ENCODE data around the gene SBF2. TPM values are rescaled to one million over a fixed set of nuclear protein-coding genes. Genes with fewer than 3 reads are reported as not detected.
A peak's percentile ranks its signal among the peaks of the same experiment; 100 is the strongest.
"Not testable (repeated sequence)": the region's sequence is repeated elsewhere in the genome, so short reads cannot be mapped to it uniquely, and the experiment has no call there.

SBF2 gene
- polyA plus RNA-seq, 1 donor from 2014 or later, result 2.6 TPM

GRCh38 chr11:10091314-10092045 is 202.5 kb downstream of the SBF2 start:
- peaks cover 0 to 2% (median 0%) of the 10 kb centered on the region in 3 donors for H3K4me1 Mint-ChIP-seq
- H3K9me3 Mint-ChIP-seq, result no peaks in the 10 kb centered on the region
- peaks cover 5% of the 10 kb centered on the region for H3K27me3 Mint-ChIP-seq
- no peak overlapping the region for H3K4me3 Mint-ChIP-seq
- peaks cover 2% of the 10 kb centered on the region for H3K36me3 Mint-ChIP-seq
- no peak overlapping the region for H3K27ac Mint-ChIP-seq

- not testable (repeated sequence) for H3K4me1 Mint-ChIP-seq, H3K27me3 Mint-ChIP-seq, H3K36me3 Mint-ChIP-seq, H3K4me3 Mint-ChIP-seq, H3K27ac Mint-ChIP-seq
- peaks cover 2 to 11% (median 8%) of the 10 kb centered on the region in 3 donors for H3K9me3 Mint-ChIP-seq
Measured at GRCh38 chr11:10087923-10088225, 206.1 kb downstream of the SBF2 start.

- no peak overlapping the region for H3K27ac Mint-ChIP-seq
- H3K4me3 Mint-ChIP-seq, result no peak overlapping the region
- peaks cover 5% of the 10 kb centered on the region for H3K27me3 Mint-ChIP-seq
- H3K4me1 Mint-ChIP-seq, result peaks cover 0 to 4% (median 0%) of the 10 kb centered on the region in 3 donors
- no peaks in the 10 kb centered on the region for H3K36me3 Mint-ChIP-seq
- peaks cover 2 to 16% (median 8%) of the 10 kb centered on the region in 3 donors for H3K9me3 Mint-ChIP-seq
Measured at GRCh38 chr11:10087186-10087922, 206.7 kb downstream of the SBF2 start.

- H3K9me3 Mint-ChIP-seq, result peaks cover 2 to 45% (median 24%) of the 10 kb centered on the region in 3 donors
- H3K27me3 Mint-ChIP-seq, result peaks cover 5% of the 10 kb centered on the region
- H3K4me3 Mint-ChIP-seq, result no peak overlapping the region
- H3K4me1 Mint-ChIP-seq, result peaks cover 0 to 4% (median 0%) of the 10 kb centered on the region in 3 donors
- H3K36me3 Mint-ChIP-seq, result peaks cover 5% of the 10 kb centered on the region
- H3K27ac Mint-ChIP-seq, result no peak overlapping the region
Measured at GRCh38 chr11:10080138-10080537, 213.9 kb downstream of the SBF2 start.

GRCh38 chr11:10076458-10077141 is 217.4 kb downstream of the SBF2 start:
- H3K27me3 Mint-ChIP-seq, result peaks cover 1% of the 10 kb centered on the region
- H3K9me3 Mint-ChIP-seq, result peaks cover 0 to 23% (median 16%) of the 10 kb centered on the region in 3 donors
- peaks cover 7% of the 10 kb centered on the region for H3K36me3 Mint-ChIP-seq
- H3K4me1 Mint-ChIP-seq, result peaks cover 0 to 2% (median 0%) of the 10 kb centered on the region in 3 donors
- H3K27ac Mint-ChIP-seq, result no peak overlapping the region
- H3K4me3 Mint-ChIP-seq, result no peak overlapping the region

GRCh38 chr11:10075141-10075540 is 218.9 kb downstream of the SBF2 start:
- Mint-ChIP-seq H3K27me3 (peaks cover 1% of the 10 kb centered on the region), H3K4me1 (peaks cover 0 to 2% (median 0%) of the 10 kb centered on the region in 3 donors), H3K4me3 (no peak overlapping the region), H3K9me3 (peaks cover 0 to 13% (median 11%) of the 10 kb centered on the region in 3 donors), H3K36me3 (peaks cover 9% of the 10 kb centered on the region), H3K27ac (peak overlapping the region in 1 of 3 donors; percentile 36)

GRCh38 chr11:10072841-10073240 is 221.2 kb downstream of the SBF2 start:
- Mint-ChIP-seq H3K4me3 (no peak overlapping the region), H3K27me3 (no peaks in the 10 kb centered on the region), H3K27ac (no peak overlapping the region), H3K36me3 (peaks cover 7% of the 10 kb centered on the region), H3K4me1 (peaks cover 0 to 2% (median 0%) of the 10 kb centered on the region in 3 donors), H3K9me3 (peaks cover 0 to 4% (median 0%) of the 10 kb centered on the region in 3 donors)

- Mint-ChIP-seq H3K4me1 (peaks cover 0 to 3% (median 0%) of the 10 kb centered on the region in 3 donors), H3K27me3 (peaks cover under 1% of the 10 kb centered on the region), H3K27ac (no peak overlapping the region), H3K4me3 (no peak overlapping the region), H3K36me3 (peaks cover 7% of the 10 kb centered on the region), H3K9me3 (peaks cover 0 to 4% (median 0%) of the 10 kb centered on the region in 3 donors)
Measured at GRCh38 chr11:10072142-10072541, 221.9 kb downstream of the SBF2 start.

GRCh38 chr11:10067629-10068300 is 226.3 kb downstream of the SBF2 start:
- Mint-ChIP-seq H3K9me3 (peaks cover under 1 to 6% (median 2%) of the 10 kb centered on the region in 3 donors), H3K27me3 (peaks cover 2% of the 10 kb centered on the region), H3K4me3 (no peak overlapping the region), H3K27ac (no peak overlapping the region), H3K4me1 (peaks cover 0 to 6% (median 2%) of the 10 kb centered on the region in 3 donors), H3K36me3 (peaks cover 5% of the 10 kb centered on the region)

- Mint-ChIP-seq H3K27me3 (peaks cover 2% of the 10 kb centered on the region), H3K4me3 (no peak overlapping the region), H3K4me1 (peaks cover 0 to 6% (median 2%) of the 10 kb centered on the region in 3 donors), H3K27ac (no peak overlapping the region), H3K36me3 (peaks cover 5% of the 10 kb centered on the region), H3K9me3 (peaks cover 2 to 13% (median 11%) of the 10 kb centered on the region in 3 donors)
Measured at GRCh38 chr11:10066441-10066840, 227.6 kb downstream of the SBF2 start.

- H3K36me3 Mint-ChIP-seq, result peaks cover 9% of the 10 kb centered on the region
- peaks cover 4 to 18% (median 13%) of the 10 kb centered on the region in 3 donors for H3K9me3 Mint-ChIP-seq
- peaks cover 0 to 6% (median 2%) of the 10 kb centered on the region in 3 donors for H3K4me1 Mint-ChIP-seq
- no peak overlapping the region for H3K27ac Mint-ChIP-seq
- no peak overlapping the region for H3K4me3 Mint-ChIP-seq
- H3K27me3 Mint-ChIP-seq, result peaks cover 2% of the 10 kb centered on the region
Measured at GRCh38 chr11:10064828-10065227, 229.2 kb downstream of the SBF2 start.

GRCh38 chr11:10058356-10058755 is 235.7 kb downstream of the SBF2 start:
- peaks cover 0 to 5% (median 2%) of the 10 kb centered on the region in 3 donors for H3K4me1 Mint-ChIP-seq
- H3K27ac Mint-ChIP-seq, result no peak overlapping the region
- peaks cover 16% of the 10 kb centered on the region for H3K36me3 Mint-ChIP-seq
- peaks cover 4% of the 10 kb centered on the region for H3K27me3 Mint-ChIP-seq
- H3K4me3 Mint-ChIP-seq, result peak overlapping the region in 1 of 4 donors; percentile 8
- H3K9me3 Mint-ChIP-seq, result peaks cover 10 to 37% (median 26%) of the 10 kb centered on the region in 3 donors

GRCh38 chr11:10051868-10052586 is 242.0 kb downstream of the SBF2 start:
- Mint-ChIP-seq H3K4me3 (no peak overlapping the region), H3K36me3 (peaks cover 2% of the 10 kb centered on the region), H3K9me3 (peaks cover under 1 to 6% (median 4%) of the 10 kb centered on the region in 3 donors), H3K27me3 (peaks cover 2% of the 10 kb centered on the region), H3K27ac (no peak overlapping the region), H3K4me1 (peaks cover 0 to 5% (median 2%) of the 10 kb centered on the region in 3 donors)

GRCh38 chr11:10050561-10050960 is 243.5 kb downstream of the SBF2 start:
- Mint-ChIP-seq H3K27ac (no peak overlapping the region), H3K9me3 (peaks cover 0 to 4% (median 3%) of the 10 kb centered on the region in 3 donors), H3K36me3 (no peaks in the 10 kb centered on the region), H3K4me3 (no peak overlapping the region), H3K27me3 (peaks cover 2% of the 10 kb centered on the region), H3K4me1 (peaks cover 0 to 5% (median 2%) of the 10 kb centered on the region in 3 donors)

Measured in IgD-negative memory B cell (primary cell).